Right renal cortex interstitium (tissue), 3 donors: ENCODE measurements around the gene RBM39. TPM values are rescaled to one million over a fixed set of nuclear protein-coding genes. Genes with fewer than 3 reads are reported as not detected.
"Not testable (repeated sequence)": the region's sequence is repeated elsewhere in the genome, so short reads cannot be mapped to it uniquely, and the experiment has no call there.

ENCODE experiments used
- DNase-seq, 3 donors: peaks; one replicate each; pipeline ENCODE4 v3.0.0-alpha.2; 2013; ENCODE audit warnings: low read depth in 3 of 3, low spot score in 2 of 3
- polyA plus RNA-seq, 3 donors: library from polyadenylated mRNA; unstranded; fragments of 120-200 nt; gene quantifications; one replicate each; pipeline ENCODE4 v1.2.1, GENCODE V29; 2013; ENCODE audit not compliant: insufficient read length in 3 of 3

Gene RBM39
- polyA plus RNA-seq, 3 donors = 567 to 645 (median 630) TPM

DNA sequence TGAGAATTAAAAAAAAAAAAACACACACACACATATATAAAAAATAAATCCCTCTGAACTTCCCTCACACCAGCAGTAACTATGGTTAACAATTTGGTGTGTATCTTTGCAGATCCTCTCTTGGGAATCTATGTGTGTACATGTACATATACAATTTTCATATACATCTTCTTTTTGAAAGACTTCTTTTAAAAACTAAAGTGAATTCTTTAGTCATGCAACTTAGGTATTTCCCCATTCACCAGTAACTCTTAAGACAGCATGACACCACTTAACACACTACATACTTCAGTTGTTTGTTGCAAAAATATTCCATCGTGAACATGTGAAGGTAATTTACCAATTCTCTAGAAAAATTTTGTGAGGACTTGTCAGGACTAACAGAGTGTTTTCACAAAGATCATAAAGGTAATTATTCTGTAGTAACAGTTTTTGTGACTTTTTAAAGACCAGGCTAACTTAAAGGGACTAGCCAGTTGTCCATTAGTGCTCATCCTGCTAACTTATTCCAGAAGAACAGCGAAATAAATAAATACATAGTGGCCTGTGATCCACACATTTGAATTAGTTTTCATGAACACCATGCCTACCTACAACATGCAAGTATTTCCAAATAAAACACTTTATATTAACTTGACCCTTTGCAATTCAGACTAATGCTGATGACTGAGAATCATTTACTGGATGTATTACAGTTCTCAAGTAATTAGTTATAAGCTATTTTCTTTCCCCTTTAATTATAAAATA, 12.1 kb downstream of the RBM39 start:
- no peak for DNase-seq

- DNase-seq = no peak
Observed at GRCh38 chr20:35729283-35729807, 12.7 kb downstream of the RBM39 start.

DNA sequence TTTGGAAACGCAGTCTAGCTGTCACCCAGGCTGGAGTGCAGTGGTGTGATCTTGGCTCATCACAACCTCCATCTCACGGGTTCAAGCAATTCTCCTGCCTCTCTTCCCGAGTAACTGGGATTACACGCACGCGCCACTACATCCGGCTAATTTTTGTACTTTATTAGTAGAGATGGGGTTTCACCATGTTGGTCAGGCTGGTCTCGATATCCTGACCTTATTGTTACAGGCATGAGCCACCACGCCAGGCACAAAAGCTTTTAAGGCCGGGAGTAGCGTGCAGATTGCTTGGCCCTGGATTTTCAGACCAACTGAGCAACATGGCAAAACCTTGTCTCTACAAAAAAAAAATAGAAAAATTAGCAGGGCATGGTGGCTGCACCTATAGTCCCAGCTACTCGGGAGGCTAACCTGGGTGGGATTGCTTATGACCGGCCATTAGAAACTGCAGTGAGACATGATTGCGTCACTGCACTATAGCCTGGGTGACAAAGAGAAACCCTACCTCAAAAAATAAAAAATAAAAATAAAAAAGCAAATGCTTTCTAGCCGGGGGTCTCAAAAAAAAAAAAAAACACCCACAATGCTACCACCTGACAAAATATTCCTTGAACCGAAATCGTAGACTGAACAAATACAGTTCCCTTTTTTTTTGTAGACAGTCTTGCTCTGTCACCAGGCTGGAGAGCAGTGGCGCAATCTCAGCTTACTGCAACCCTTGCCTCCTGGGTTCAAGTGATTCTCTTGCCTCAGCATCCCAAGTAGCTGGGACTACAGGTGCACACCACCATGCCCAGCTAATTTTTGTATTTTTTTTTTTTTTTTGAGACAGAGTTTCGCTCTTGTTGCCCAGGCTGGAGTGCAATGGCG, 15.0 kb downstream of the RBM39 start:
- DNase-seq = no peak

DNA sequence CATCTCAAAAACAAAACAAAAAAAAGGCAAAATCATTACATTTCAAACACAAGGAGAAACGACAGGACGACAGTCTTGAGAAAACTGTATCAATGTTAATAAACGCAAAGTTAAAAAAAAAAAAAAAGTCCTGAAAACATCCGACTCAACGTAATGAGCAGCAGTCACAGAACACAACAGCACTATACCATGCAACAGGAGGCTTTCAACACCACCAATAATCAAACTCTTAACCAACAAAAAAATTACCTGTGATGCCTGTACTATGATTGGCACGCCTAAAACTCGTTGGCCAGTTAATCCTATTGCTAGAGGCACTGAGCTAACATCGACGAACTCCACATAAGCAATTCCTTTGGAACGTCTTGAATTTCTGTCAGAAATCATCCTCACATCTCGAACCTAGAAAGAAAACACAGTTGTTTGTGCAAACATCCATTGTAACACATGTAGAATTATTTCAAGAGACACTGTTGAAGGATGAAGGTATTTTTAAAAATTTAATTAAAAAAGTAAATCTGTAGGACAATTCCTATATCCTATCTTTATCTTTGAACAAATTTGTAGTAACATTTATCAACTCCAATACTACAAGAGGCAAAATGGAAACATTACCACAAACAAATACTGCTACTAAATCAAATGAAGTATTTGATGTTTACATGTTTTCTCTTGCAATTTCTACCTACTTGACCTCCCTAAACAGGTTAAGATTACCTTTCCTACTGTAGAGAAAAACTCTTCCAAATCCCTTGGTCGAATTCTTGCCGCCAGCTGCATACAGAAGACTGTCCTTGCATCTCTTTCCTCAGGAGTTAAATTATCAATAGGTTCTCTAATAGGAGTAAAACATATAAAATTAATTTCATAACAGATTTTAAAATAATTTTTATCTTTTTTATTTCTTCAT, 17.5 kb downstream of the RBM39 start:
- DNase-seq = no peak

GRCh38 chr20:35723652-35724320, 18.3 kb downstream of the RBM39 start:
- not testable (repeated sequence) for DNase-seq

DNA sequence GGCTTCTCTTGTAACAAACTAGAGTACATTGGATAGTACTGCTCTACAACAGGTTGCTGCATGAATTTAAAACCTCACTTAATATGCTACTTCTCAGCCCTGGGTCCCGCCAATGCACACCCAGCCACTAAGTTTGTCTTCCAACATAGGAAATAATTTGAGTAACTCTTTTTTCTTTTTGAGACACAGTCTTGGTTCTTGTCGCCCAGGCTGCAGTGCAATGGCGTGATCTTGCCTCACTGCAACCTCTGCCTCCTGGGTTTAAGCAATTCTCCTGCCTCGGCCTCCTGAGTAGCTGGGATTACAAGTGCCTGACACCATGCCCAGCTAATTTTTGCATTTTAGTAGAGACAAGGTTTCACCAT, 18.8 kb downstream of the RBM39 start:
- not testable (repeated sequence) for DNase-seq

DNA sequence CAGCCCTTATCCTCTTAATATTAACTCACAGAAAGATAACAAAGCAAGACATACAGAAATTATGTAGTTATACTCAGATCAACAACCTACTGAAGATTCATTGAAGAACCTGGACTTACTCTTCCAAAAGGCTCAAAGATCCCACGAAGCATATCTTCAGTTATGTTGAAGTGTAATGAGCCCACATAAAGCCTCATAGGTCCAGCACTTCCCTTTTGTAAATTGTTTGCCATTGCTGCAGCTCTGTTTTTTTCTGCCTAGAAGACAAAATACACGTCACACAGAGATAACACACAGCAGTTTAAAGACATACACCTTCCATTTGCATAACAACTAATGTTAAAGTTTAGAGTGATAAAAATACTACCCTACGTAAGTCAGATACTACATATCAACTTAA, 20.4 kb downstream of the RBM39 start:
- DNase-seq = no peak

GRCh38 chr20:35721219-35721618, 20.8 kb downstream of the RBM39 start:
- no peak for DNase-seq

GRCh38 chr20:35720165-35721123, 21.6 kb downstream of the RBM39 start:
- DNase-seq = no peak

DNA sequence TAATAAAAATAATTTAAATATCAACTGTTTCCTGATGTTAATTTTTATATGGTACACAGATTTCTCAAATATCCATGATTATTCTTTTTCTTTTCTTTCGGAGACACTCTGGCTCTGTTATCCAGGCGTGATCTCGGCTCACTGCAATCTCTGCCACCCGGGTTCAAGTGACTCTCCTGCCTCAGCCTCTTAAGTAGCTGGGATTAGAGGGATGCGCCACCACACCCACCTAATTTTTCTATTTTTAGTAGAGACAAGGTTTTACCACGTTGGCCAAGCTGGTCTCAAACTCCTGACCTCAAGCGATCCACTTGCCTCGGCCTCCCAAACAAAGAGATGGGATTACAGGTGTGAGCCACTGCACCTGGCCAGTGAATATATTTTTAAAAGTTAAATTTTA, 22.3 kb downstream of the RBM39 start:
- no peak for DNase-seq

GRCh38 chr20:35718972-35719635, 23.0 kb downstream of the RBM39 start:
- DNase-seq = no peak

- not testable (repeated sequence) for DNase-seq
Observed at GRCh38 chr20:35718321-35718720, 23.7 kb downstream of the RBM39 start.

- DNase-seq = no peak
Observed at GRCh38 chr20:35716330-35716729, 25.7 kb downstream of the RBM39 start.

DNA sequence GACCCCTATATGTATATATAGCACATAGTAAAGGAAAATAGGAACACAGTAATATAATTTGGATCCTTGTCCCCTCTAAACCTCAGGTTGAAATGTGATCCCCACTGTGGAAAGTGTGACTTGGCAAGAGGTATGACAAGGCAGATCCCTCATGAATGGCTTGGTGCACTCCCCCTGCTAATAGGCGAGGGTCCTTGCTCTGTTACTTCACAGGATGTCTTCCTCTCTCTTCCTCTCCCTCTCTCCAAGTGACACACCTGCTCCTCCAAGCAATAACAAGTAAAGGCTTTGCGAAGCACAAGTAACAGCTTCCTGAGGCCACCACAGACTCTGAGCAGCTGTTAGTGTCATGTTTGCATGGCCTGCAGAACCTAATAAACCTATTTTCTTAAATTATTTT, 26.4 kb downstream of the RBM39 start:
- DNase-seq = no peak

DNA sequence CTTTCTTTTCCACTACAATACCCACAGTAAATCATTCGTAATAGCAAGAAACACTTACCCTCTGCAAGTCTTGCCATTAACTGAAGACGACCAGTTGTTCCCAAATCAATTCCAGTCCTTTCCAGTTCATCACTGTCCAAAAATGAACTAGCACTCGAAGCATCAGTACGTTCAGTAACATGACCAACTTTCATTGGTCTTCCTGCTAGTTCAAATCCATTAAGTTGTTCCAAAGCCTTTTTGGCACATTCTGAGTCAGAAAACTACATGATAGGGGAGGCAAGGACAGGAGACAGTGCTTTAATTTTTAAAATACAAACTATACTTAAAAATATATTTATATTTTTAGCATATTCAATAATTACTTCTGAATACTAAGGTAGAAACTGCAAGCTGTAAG, 27.9 kb downstream of the RBM39 start:
- no peak for DNase-seq

- not testable (repeated sequence) for DNase-seq
Observed at GRCh38 chr20:35713120-35713519, 28.9 kb downstream of the RBM39 start.

DNA sequence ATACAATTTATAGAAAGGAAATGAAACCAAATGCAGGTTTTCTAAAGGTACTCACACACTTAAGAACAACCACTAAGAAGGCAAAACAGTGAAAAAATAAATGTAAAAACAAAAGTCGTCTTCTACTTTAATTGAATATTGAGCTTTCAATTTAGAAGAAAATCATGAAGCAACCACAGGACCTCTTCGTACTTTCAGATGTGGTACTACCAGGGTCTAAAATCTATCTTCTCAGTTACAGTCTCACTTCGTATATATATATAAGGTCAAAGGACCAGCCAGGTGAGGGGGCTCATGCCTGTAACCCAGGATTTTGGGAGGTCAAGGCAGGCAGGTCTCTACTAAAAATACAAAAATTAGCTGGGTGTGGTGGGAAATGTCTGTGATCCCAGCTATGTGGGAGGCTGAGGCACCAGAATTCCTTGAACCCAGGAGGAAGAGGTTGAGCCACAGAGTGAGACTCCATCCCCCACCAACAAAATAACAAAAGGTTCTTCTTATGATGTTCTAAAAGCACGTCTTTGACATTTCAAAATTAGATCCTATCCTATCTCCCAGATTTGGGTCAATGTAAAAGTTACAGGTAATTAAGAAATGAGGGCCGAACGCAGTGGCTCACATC, 30.4 kb downstream of the RBM39 start:
- DNase-seq = no peak
